ENCODE measurements around the gene ASAP2.
"Not testable (repeated sequence)": the region's sequence is repeated elsewhere in the genome, so short reads cannot be mapped to it uniquely, and the experiment has no call there.

ASAP2 gene

DNA sequence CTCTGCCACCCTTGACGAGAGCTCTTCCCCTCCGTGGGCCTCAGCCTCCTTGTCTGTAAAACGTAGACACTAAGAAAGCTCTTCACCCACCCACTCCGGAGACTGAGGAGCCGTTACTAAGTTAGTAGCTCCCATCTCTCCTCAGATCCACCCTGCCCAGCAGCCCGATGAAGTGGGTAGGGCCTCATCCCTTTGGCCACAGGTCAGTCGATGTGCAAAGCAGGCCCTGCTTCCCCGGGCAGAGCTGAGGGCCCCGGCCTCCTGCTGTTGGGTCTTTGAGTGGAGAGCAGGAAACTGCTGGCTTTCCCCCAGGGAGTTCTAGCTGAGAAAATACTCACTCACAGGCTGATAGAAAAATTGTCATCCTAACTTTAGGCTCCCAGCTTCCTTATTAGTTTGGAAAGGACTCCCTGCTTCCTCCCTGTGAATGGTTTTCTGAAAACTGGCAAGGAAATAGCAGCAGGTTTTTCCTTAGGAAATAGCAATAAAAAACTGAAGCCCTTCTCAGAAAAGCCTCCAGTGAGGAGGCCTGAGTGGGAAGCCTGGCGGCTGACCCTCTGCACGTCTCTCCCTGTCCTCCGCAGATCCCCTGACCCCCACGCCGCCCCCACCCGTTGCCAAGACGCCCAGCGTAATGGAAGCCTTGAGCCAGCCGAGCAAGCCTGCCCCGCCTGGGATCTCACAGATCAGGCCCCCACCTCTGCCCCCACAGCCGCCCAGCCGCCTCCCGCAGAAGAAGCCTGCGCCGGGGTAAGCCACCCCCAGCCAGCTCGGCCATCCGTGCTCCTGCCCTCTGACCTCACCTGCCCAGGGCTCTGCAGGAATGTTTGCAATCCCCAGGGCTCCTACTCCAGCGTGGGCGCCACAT lies 186.5 kb downstream of the ASAP2 start:
- in situ Hi-C loops (cut with HindIII; ENCODE audit: low pct_ligation_motif_present, low pct_unique_long_range_greater_than_20kb, low sequenced_read_pairs): no loop called here
- no peak for DNase-seq

- no peak for DNase-seq
- in situ Hi-C loops (cut with HindIII; ENCODE audit: low pct_ligation_motif_present, low pct_unique_long_range_greater_than_20kb, low sequenced_read_pairs): no loop called here
Observed at GRCh38 chr2:9394816-9395215, 188.2 kb downstream of the ASAP2 start.

GRCh38 chr2:9397201-9397600 lies 190.6 kb downstream of the ASAP2 start:
- no peak for DNase-seq
- in situ Hi-C loops (cut with HindIII; ENCODE audit: low pct_ligation_motif_present, low pct_unique_long_range_greater_than_20kb, low sequenced_read_pairs): no loop called here

DNA sequence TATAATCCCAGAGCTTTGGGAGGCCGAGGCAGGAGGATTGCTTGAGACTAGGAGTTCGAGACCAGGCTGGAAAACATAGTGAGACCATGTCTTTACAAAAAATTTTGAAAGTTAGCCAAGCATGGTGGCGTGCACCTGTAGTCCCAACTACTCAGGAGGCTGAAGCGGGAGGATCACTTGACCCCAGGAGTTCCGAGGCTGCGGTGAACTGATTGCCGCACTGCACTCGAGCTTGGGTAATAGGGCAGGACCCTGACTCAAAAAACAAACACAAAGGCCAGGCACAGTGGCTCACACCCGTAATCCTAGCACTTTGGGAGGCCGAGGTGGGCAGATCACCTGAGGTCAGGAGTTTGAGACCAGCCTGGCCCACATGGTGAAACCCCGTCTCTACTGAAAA lies 191.6 kb downstream of the ASAP2 start:
- in situ Hi-C loops (cut with HindIII; ENCODE audit: low pct_ligation_motif_present, low pct_unique_long_range_greater_than_20kb, low sequenced_read_pairs); DNase-seq: not testable (repeated sequence)

- DNase-seq: no peak
- in situ Hi-C loops (cut with HindIII; ENCODE audit: low pct_ligation_motif_present, low pct_unique_long_range_greater_than_20kb, low sequenced_read_pairs): no loop called here
Observed at GRCh38 chr2:9398881-9399780, 192.5 kb downstream of the ASAP2 start.

- DNase-seq: no peak
- in situ Hi-C loops (cut with HindIII; ENCODE audit: low pct_ligation_motif_present, low pct_unique_long_range_greater_than_20kb, low sequenced_read_pairs): no loop called here
Observed at GRCh38 chr2:9400268-9401058, 193.9 kb downstream of the ASAP2 start.

DNA sequence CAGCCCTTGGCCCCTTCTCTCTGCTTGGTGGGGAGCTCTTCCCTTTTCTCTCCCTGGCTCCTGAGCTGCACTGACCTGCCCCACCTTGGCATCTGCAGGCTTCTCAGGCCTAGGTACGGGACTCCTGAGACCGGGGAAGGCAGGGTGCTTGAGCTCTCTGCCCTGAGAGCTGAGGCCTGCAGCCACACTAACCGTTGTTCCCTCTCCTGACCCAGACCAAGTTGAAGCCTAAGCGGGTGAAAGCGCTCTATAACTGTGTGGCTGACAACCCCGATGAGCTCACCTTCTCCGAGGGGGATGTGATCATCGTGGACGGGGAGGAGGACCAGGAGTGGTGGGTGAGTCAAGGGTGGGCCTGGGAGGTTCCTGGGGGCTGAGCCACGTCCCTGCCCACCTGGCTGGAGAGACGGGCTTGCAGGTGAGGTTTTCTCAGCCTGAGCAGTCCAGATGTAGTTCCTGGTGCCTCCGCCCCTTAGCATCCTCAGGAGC lies 194.5 kb downstream of the ASAP2 start:
- in situ Hi-C loops (cut with HindIII; ENCODE audit: low pct_ligation_motif_present, low pct_unique_long_range_greater_than_20kb, low sequenced_read_pairs): no loop called here
- DNase-seq: no peak

GRCh38 chr2:9401646-9402371 lies 195.2 kb downstream of the ASAP2 start:
- in situ Hi-C loops (cut with HindIII; ENCODE audit: low pct_ligation_motif_present, low pct_unique_long_range_greater_than_20kb, low sequenced_read_pairs): no loop called here

GRCh38 chr2:9403924-9404323 lies 197.3 kb downstream of the ASAP2 start:
- in situ Hi-C loops (cut with HindIII; ENCODE audit: low pct_ligation_motif_present, low pct_unique_long_range_greater_than_20kb, low sequenced_read_pairs): no loop called here
- DNase-seq: no peak

More at GRCh38 chr2:9401646-9402371, 195.2 kb downstream of the ASAP2 start:
- no peak for DNase-seq

DNA sequence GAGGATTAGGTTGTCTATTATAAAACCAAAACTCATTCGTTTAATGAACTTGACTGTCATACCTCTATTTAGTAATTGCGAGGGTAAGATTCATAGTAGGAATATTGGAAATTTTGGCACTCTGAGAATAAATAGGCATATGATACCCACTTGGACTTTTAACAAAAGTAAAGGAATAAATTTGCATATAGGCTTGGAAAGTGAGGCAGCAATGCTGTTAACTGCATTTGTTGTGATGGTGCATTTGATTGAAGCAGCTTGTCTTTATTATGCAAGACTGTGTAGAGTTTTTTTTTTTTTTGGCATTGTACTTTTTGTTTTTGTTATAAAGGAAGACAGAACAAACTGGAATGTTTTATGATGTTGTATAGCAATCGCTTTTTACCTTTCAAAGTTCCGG lies 197.8 kb downstream of the ASAP2 start:
- no peak for DNase-seq
- in situ Hi-C loops (cut with HindIII; ENCODE audit: low pct_ligation_motif_present, low pct_unique_long_range_greater_than_20kb, low sequenced_read_pairs): no loop called here

DNA sequence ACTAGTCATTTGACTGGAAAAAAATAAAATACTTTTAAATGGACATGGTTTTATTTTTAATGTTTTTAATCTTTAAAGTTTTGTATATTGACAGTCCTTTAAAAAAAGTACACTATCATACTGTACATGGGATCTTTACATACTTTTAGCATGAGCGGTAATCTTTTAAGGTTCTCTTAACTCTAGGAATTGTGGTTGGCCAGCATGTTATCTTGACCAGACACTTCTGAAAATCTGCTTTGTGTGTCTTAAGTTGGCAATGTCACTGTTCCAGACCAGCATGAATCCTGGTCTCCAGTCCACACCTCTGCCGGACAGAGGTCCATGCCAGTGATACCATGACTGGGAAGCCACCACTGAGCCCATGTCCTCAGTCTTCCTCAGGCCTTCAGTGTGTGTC lies 199.0 kb downstream of the ASAP2 start:
- in situ Hi-C loops (cut with HindIII; ENCODE audit: low pct_ligation_motif_present, low pct_unique_long_range_greater_than_20kb, low sequenced_read_pairs): no loop called here
- DNase-seq: no peak

- in situ Hi-C loops (cut with HindIII; ENCODE audit: low pct_ligation_motif_present, low pct_unique_long_range_greater_than_20kb, low sequenced_read_pairs): no loop called here
- no peak for DNase-seq
Observed at GRCh38 chr2:9406529-9407362, 200.1 kb downstream of the ASAP2 start.

GRCh38 chr2:9407363-9407811 lies 200.8 kb downstream of the ASAP2 start:
- in situ Hi-C loops (cut with HindIII; ENCODE audit: low pct_ligation_motif_present, low pct_unique_long_range_greater_than_20kb, low sequenced_read_pairs): no loop called here
- DNase-seq: no peak

DNA sequence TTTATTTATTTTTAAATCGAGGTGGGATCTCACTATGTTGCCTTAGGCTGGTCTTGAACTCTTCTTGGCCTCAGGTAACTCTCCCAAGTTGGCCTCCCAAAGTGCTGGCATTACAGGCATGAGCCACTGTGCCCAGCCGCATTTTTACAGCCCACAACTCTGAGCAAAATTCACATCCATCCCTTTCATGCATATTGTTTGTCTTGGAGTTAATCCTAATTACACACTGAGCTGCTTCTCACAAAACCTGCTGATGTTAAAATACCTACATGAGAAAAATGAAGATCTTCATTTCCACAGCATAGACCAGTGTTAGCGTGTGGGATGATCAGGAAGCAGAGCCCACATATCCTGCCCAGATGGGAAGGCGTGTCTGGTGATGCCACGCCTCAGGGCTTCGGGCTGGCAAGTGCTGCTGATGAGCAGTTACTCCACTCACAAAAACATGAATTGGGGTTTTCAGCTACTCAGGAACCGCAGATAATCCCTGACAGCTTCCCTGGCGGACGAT lies 202.1 kb downstream of the ASAP2 start:
- in situ Hi-C loops (cut with HindIII; ENCODE audit: low pct_ligation_motif_present, low pct_unique_long_range_greater_than_20kb, low sequenced_read_pairs): no loop called here
- no peak for DNase-seq

DNA sequence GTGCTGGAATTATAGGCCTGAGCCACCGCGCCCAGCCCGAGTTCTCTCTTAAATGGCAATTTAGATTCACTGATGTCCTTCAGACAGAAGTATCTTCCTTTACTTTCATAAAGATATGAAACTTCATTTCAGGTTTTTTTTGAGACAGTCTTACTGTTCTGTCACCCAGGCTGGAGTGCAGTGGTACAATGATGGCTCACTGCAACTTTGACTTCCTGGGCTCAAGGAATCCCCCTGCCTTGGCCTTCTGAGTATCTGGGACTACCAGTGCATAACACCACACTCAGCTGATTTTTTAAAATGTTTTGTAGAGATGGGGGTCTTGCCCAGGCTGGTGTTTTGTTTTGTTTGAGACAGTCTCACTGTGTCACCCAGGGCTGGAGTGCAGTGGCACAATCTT lies 203.5 kb downstream of the ASAP2 start:
- in situ Hi-C loops (cut with HindIII; ENCODE audit: low pct_ligation_motif_present, low pct_unique_long_range_greater_than_20kb, low sequenced_read_pairs): no loop called here
- no peak for DNase-seq

- no peak for DNase-seq
- in situ Hi-C loops (cut with HindIII; ENCODE audit: low pct_ligation_motif_present, low pct_unique_long_range_greater_than_20kb, low sequenced_read_pairs): no loop called here
Observed at GRCh38 chr2:9412781-9413180, 206.2 kb downstream of the ASAP2 start.
